Measurements from ENCODE around the gene MACROH2A2. TPM values are rescaled to one million over a fixed set of nuclear protein-coding genes. Genes with fewer than 3 reads are reported as not detected.

Gene MACROH2A2
- total RNA-seq, 1 experiment from 2014 or later: 11.3 TPM

DNA sequence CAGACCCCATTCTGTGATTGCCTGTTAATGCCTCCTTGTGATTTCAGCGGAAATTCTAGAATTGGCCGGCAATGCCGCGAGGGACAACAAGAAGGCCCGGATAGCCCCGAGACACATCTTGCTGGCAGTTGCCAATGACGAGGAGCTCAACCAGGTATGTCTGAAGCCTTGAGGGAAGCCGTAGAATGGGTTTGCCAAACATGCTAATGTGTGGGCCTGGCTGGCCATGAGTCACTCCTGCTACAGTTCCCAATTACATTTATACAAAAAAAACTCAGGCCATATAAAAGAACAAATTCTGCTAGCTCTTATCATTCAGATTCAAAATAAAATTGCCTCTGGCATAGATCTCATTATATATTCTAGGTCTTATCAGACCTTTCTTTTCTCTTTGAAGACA lies 37.4 kb downstream of the MACROH2A2 start:
- Mint-ChIP-seq H3K27ac (no peak overlapping the region), H3K27me3 (ENCODE audit: low read depth) (peaks cover 2% of the 10 kb centered on the region; the same call in 1 of the 2 replicates), H3K9me3 (no peaks in the 10 kb centered on the region), H3K4me1 (peaks cover 3 to 6% of the 10 kb centered on the region in 2 experiments; a peak in 2 of 4 replicates), H3K36me3 (ENCODE audit: insufficient read depth in 1 of 3, low read depth in 3 of 3) (peaks cover 0 to 28% (median 6%) of the 10 kb centered on the region in 3 experiments; a peak in 3 of 7 replicates), H3K4me3 (no peak overlapping the region)
- H3K18ac ChIP-seq (ENCODE audit: insufficient read length, low read depth, low read length): no peak overlapping the region
- no peak overlapping the region for H3K23ac ChIP-seq (ENCODE audit: insufficient read length, low read depth, low read length)
- no peak overlapping the region for H2BK15ac ChIP-seq (ENCODE audit: low read depth, low read length)
- no peak overlapping the region for H4K91ac ChIP-seq (ENCODE audit: insufficient read length, low read depth, low read length)
- no peak overlapping the region for H2AK5ac ChIP-seq (ENCODE audit: insufficient read length, low read length)
- DNase-seq: no peak
- H2AFZ ChIP-seq (ENCODE audit: low read length): no peak overlapping the region
- no peaks in the 10 kb centered on the region for H4K20me1 ChIP-seq (ENCODE audit: control insufficient read depth, insufficient read depth, insufficient read length)
- no peak overlapping the region for H2BK5ac ChIP-seq (ENCODE audit: insufficient read length, low read length)
- H4K5ac ChIP-seq (ENCODE audit: insufficient read length, low read depth, low read length): no peak overlapping the region
- H3K79me1 ChIP-seq (ENCODE audit: insufficient read depth, low read depth, low read length, poor library complexity, severe bottlenecking): no peaks in the 10 kb centered on the region
- no peak overlapping the region for H2BK20ac ChIP-seq (ENCODE audit: low read depth, low read length, poor library complexity, severe bottlenecking)
- TF ChIP-seq CTCF (conservative IDR thresholded peaks at IDR 0.05): no peak
- 0 out of 2 replicates have a peak, but pooled peaks cover 3% of the 10 kb centered on the region for H3K4me1 ChIP-seq (ENCODE audit: insufficient read depth, low read length)
- H3K9ac ChIP-seq (ENCODE audit: extremely low read depth, insufficient read length, low read length): no peak overlapping the region
- no peaks in the 10 kb centered on the region for H3K79me2 ChIP-seq (ENCODE audit: insufficient read depth, low read length)
- no peak overlapping the region for H2BK12ac ChIP-seq (ENCODE audit: insufficient read length, low read depth, low read length)
- H3K9me3 ChIP-seq (ENCODE audit: control insufficient read depth, low read depth, low read length): no peaks in the 10 kb centered on the region
- H3K4ac ChIP-seq (ENCODE audit: low read depth, low read length): no peak overlapping the region
- no peak overlapping the region for H2BK120ac ChIP-seq (ENCODE audit: low read depth, low read length, poor library complexity, severe bottlenecking)
- H3K27me3 ChIP-seq (ENCODE audit: insufficient read depth, low read length): no peaks in the 10 kb centered on the region
- H3K27ac ChIP-seq (ENCODE audit: insufficient read length, low read depth, low read length): no peak overlapping the region
- WGBS (ENCODE audit: extremely low coverage, insufficient read length, low lambda C conversion rate): no CpG with 5 or more reads among the region's 8 CpGs
- H3K4me2 ChIP-seq (ENCODE audit: insufficient read depth, insufficient read length, low read length): no peak overlapping the region
- no peak overlapping the region for H3T11ph ChIP-seq (ENCODE audit: low read length)
- no peak overlapping the region for H3K14ac ChIP-seq (ENCODE audit: insufficient read depth, low read length)
- no peaks in the 10 kb centered on the region for H3K23me2 ChIP-seq (ENCODE audit: insufficient read length, low read depth, low read length, poor library complexity, severe bottlenecking)
- no peak overlapping the region for H3K56ac ChIP-seq (ENCODE audit: insufficient read length, low read depth, low read length)
- H4K8ac ChIP-seq (replicated peaks; ENCODE audit: insufficient read length, low read depth, low read length): no peak overlapping the region

Data from H9 (cell line).